Stimulated activated CD8-positive, alpha-beta memory T cell treated with anti-CD3 and anti-CD28 coated beads, Interleukin-7, amount 100 ng/mL, for 1 hour (primary cell): ENCODE results near the gene RAET1E.

Source experiments
- DNase-seq, 2 donors: peaks; one replicate each; pipeline ENCODE4 v3.0.0-alpha.2; 2020; ENCODE audit warnings: low read depth in 2 of 2

The RAET1E gene

GRCh38 chr6:149891259-149891658 is 6.7 kb downstream of the RAET1E start:
- no peak for DNase-seq

GRCh38 chr6:149890629-149891045 is 7.3 kb downstream of the RAET1E start:
- DNase-seq = no peak

GRCh38 chr6:149889326-149889725 is 8.6 kb downstream of the RAET1E start:
- no peak for DNase-seq

GRCh38 chr6:149888659-149889058 is 9.3 kb downstream of the RAET1E start:
- DNase-seq = no peak

GRCh38 chr6:149888093-149888492 is 9.8 kb downstream of the RAET1E start:
- DNase-seq = no peak

- no peak for DNase-seq
These were observed 10.6 kb downstream of the RAET1E start for GRCh38 chr6:149887343-149887742.

GRCh38 chr6:149885888-149886287 is 12.0 kb downstream of the RAET1E start:
- DNase-seq = no peak

GRCh38 chr6:149884617-149885016 is 13.3 kb downstream of the RAET1E start:
- no peak for DNase-seq

GRCh38 chr6:149884215-149884614 is 13.7 kb downstream of the RAET1E start:
- no peak for DNase-seq

- no peak for DNase-seq
These were observed 16.1 kb downstream of the RAET1E start for GRCh38 chr6:149881860-149882259.

- no peak for DNase-seq
These were observed 16.7 kb downstream of the RAET1E start for GRCh38 chr6:149881066-149881766.

- DNase-seq = no peak
These were observed 20.3 kb downstream of the RAET1E start for GRCh38 chr6:149877659-149878058.

- no peak for DNase-seq
These were observed 21.5 kb downstream of the RAET1E start for GRCh38 chr6:149876241-149876933.

- no peak for DNase-seq
These were observed 25.7 kb downstream of the RAET1E start for GRCh38 chr6:149872233-149872632.

GRCh38 chr6:149871182-149871581 is 26.7 kb downstream of the RAET1E start:
- DNase-seq = no peak

- no peak for DNase-seq
These were observed 28.5 kb downstream of the RAET1E start for GRCh38 chr6:149869275-149869892.

- no peak for DNase-seq
These were observed 29.9 kb downstream of the RAET1E start for GRCh38 chr6:149867876-149868640.

- no peak for DNase-seq
These were observed 33.1 kb downstream of the RAET1E start for GRCh38 chr6:149864578-149865535.

GRCh38 chr6:149863698-149864577 is 34.0 kb downstream of the RAET1E start, which contains the start of gene LRP11:
Gene LRP11, minus strand, starts transcription at chr6:149864359. Its CDS starts 339 bp downstream, at chr6:149864020.
- peak; percentile 51 to 57 for DNase-seq
